ENCODE data around the gene ATF6. TPM values are rescaled to one million over a fixed set of nuclear protein-coding genes. Genes with fewer than 3 reads are reported as not detected.

ATF6 gene
- total RNA-seq, 2 donors from 2014 or later = 17.9 to 19.9 TPM

DNA sequence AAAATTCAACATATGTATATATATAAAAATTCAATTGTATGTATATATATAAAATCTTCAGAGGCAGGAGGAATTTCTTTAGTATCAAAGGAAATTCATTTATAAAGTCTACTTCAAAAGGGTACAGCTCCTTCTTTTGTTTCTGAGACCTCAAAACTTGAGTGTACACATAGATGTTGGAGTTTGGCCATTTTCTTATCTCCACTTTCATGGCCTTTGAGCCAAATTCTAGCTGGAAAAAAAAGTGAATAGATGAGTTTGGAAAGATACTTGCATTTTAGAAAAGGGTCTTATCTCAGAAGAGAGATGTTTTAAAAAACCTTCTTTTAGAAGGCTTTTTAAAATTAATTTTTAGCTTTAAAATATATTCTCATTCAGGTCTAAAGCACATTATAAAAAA is 103.2 kb downstream of the ATF6 start:
- Histone ChIP-seq H3K4me1 (no peaks in the 10 kb centered on the region), H3K27ac (no peak overlapping the region)
- TF ChIP-seq, protein P1, sequence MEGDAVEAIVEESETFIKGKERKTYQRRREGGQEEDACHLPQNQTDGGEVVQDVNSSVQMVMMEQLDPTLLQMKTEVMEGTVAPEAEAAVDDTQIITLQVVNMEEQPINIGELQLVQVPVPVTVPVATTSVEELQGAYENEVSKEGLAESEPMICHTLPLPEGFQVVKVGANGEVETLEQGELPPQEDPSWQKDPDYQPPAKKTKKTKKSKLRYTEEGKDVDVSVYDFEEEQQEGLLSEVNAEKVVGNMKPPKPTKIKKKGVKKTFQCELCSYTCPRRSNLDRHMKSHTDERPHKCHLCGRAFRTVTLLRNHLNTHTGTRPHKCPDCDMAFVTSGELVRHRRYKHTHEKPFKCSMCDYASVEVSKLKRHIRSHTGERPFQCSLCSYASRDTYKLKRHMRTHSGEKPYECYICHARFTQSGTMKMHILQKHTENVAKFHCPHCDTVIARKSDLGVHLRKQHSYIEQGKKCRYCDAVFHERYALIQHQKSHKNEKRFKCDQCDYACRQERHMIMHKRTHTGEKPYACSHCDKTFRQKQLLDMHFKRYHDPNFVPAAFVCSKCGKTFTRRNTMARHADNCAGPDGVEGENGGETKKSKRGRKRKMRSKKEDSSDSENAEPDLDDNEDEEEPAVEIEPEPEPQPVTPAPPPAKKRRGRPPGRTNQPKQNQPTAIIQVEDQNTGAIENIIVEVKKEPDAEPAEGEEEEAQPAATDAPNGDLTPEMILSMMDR (IDR thresholded peaks at IDR 0.05) = no peak

DNA sequence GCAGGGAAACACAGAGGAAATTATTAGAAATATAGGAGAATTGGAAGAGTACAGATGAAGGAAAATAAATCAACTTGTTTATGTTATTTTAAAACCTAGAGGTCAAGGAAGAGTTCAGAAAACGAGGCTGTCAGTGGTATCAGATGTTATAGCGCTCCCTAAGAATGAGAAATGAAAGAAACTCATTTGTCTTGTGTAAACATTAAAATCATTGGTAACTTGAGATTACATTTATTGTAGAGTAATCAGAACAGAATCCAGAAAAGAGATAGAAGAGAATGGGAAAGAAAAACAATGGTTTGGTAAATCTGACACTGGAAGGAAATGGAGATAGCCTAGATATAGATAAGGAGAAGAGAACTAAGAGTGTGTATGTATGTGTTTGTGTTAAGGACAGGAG is 106.4 kb downstream of the ATF6 start:
- H3K4me1 ChIP-seq = no peaks in the 10 kb centered on the region
- no peak overlapping the region for H3K4me3 ChIP-seq
- no peaks in the 10 kb centered on the region for H3K27me3 ChIP-seq
- TF ChIP-seq, protein P1 (IDR thresholded peaks at IDR 0.05) = no peak
- no peaks in the 10 kb centered on the region for H3K36me3 ChIP-seq
- H3K27ac ChIP-seq = no peak overlapping the region
- no peak for DNase-seq (ENCODE audit: low spot score)
- H3K9me3 ChIP-seq = no peaks in the 10 kb centered on the region

More for the DNA sequence above, 103.2 kb downstream of the ATF6 start:
- DNase-seq (ENCODE audit: low spot score) = no peak
- H3K27me3 ChIP-seq = no peaks in the 10 kb centered on the region
- no peaks in the 10 kb centered on the region for H3K36me3 ChIP-seq
- no peak overlapping the region for H3K4me3 ChIP-seq
- no peaks in the 10 kb centered on the region for H3K9me3 ChIP-seq

- Histone ChIP-seq H3K27ac (no peak overlapping the region), H3K4me1 (no peaks in the 10 kb centered on the region), H3K27me3 (no peaks in the 10 kb centered on the region), H3K4me3 (no peak overlapping the region), H3K36me3 (no peaks in the 10 kb centered on the region), H3K9me3 (no peaks in the 10 kb centered on the region)
- DNase-seq (ENCODE audit: low spot score) = no peak
- TF ChIP-seq, protein P1 (IDR thresholded peaks at IDR 0.05) = no peak
Observed at GRCh38 chr1:161879261-161879660, 113.1 kb downstream of the ATF6 start.

GRCh38 chr1:161884475-161884874 is 118.4 kb downstream of the ATF6 start:
- Histone ChIP-seq H3K36me3 (peaks cover 9% of the 10 kb centered on the region), H3K27ac (no peak overlapping the region), H3K4me3 (no peak overlapping the region), H3K4me1 (no peaks in the 10 kb centered on the region), H3K27me3 (no peaks in the 10 kb centered on the region), H3K9me3 (no peaks in the 10 kb centered on the region)
- DNase-seq (ENCODE audit: low spot score) = no peak
- TF ChIP-seq, protein P1 (IDR thresholded peaks at IDR 0.05) = no peak

GRCh38 chr1:161885003-161885402 is 118.9 kb downstream of the ATF6 start:
- Histone ChIP-seq H3K27ac (no peak overlapping the region), H3K4me3 (no peak overlapping the region), H3K27me3 (no peaks in the 10 kb centered on the region), H3K36me3 (peaks cover 9% of the 10 kb centered on the region), H3K9me3 (no peaks in the 10 kb centered on the region), H3K4me1 (no peaks in the 10 kb centered on the region)
- TF ChIP-seq, protein P1 (IDR thresholded peaks at IDR 0.05) = no peak
- DNase-seq (ENCODE audit: low spot score) = no peak

DNA sequence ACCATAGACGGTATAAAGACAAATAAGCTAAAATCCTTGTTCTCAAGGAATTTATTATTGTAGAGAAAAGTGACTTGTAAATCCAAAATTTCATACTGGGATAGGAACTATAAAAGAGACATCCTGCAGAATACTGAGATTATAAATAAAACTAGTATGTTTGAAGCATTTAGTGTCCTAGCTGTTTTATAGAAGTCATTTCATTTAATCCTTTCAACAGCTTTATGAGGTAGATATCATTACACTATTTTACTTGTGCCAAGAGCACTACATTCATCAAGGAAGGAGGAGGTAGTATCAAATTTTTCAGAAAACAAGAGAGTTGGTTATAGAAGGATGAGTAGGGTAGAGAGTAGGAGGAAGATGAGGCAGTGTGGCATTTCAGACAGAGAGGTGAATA is 119.6 kb downstream of the ATF6 start:
- H3K4me3 ChIP-seq = no peak overlapping the region
- H3K36me3 ChIP-seq = peaks cover 9% of the 10 kb centered on the region
- H3K27me3 ChIP-seq = no peaks in the 10 kb centered on the region
- no peaks in the 10 kb centered on the region for H3K4me1 ChIP-seq
- TF ChIP-seq, protein P1 (IDR thresholded peaks at IDR 0.05) = no peak
- no peak overlapping the region for H3K27ac ChIP-seq
- no peak for DNase-seq (ENCODE audit: low spot score)
- no peaks in the 10 kb centered on the region for H3K9me3 ChIP-seq

Measured in right atrium auricular region (tissue), 2 donors.